GM19452 (cell line): ENCODE data around the gene DEDD2.

Source experiments
- ATAC-seq: cut with Tn5 transposase; IDR thresholded peaks from one replicate; pipeline ENCODE4 v1.9.1; 2021; ENCODE audit not compliant: unreplicated experiment

Gene DEDD2

GRCh38 chr19:42229855-42230351 lies 12.4 kb upstream of the DEDD2 start:
- no peak for ATAC-seq

GRCh38 chr19:42229301-42229854 lies 11.9 kb upstream of the DEDD2 start:
- ATAC-seq, result no peak

- no peak for ATAC-seq
Measured at GRCh38 chr19:42228641-42229040, 11.2 kb upstream of the DEDD2 start.

GRCh38 chr19:42226886-42227285 lies 9.4 kb upstream of the DEDD2 start:
- ATAC-seq, result no peak

GRCh38 chr19:42225718-42226292 lies 8.3 kb upstream of the DEDD2 start:
- ATAC-seq, result no peak

- ATAC-seq, result no peak
Measured at GRCh38 chr19:42224940-42225717, 7.7 kb upstream of the DEDD2 start.

- ATAC-seq, result no peak
Measured at GRCh38 chr19:42220751-42221097, 3.2 kb upstream of the DEDD2 start.

- ATAC-seq, result peak; percentile 76
Measured at GRCh38 chr19:42219812-42220750, 2.6 kb upstream of the DEDD2 start, which contains the start of gene ZNF526. Gene ZNF526 (plus strand): TSS chr19:42220312. CDS start chr19:42224404, 4,092 bp downstream.

- ATAC-seq, result peak; percentile 11
Measured at GRCh38 chr19:42216653-42217519, 591 bp downstream of the DEDD2 start.

GRCh38 chr19:42214810-42215485 lies 2.5 kb downstream of the DEDD2 start:
- no peak for ATAC-seq

- ATAC-seq, result no peak
Measured at GRCh38 chr19:42212886-42213285, 4.6 kb downstream of the DEDD2 start.

GRCh38 chr19:42208612-42209011 lies 8.9 kb downstream of the DEDD2 start:
- no peak for ATAC-seq

- ATAC-seq, result no peak
Measured at GRCh38 chr19:42207767-42208271, 9.7 kb downstream of the DEDD2 start.

GRCh38 chr19:42206871-42207755 lies 10.4 kb downstream of the DEDD2 start:
- ATAC-seq, result no peak

- ATAC-seq, result no peak
Measured at GRCh38 chr19:42204664-42205063, 12.8 kb downstream of the DEDD2 start.

- no peak for ATAC-seq
Measured at GRCh38 chr19:42203700-42204099, 13.8 kb downstream of the DEDD2 start.

- no peak for ATAC-seq
Measured at GRCh38 chr19:42202290-42202880, 15.1 kb downstream of the DEDD2 start.
